HG02973 (cell line): ENCODE data around the gene ATMIN.

ENCODE experiments used
- ATAC-seq: cut with Tn5 transposase; IDR thresholded peaks from one replicate; pipeline ENCODE4 v1.9.1; 2021; ENCODE audit warnings: moderate library complexity; ENCODE audit not compliant: unreplicated experiment

ATMIN gene

GRCh38 chr16:81061871-81062608, 26.4 kb downstream of the ATMIN start:
- no peak for ATAC-seq

GRCh38 chr16:81066681-81067080, 31.0 kb downstream of the ATMIN start:
- ATAC-seq = no peak

GRCh38 chr16:81067166-81067565, 31.5 kb downstream of the ATMIN start:
- ATAC-seq = no peak

- no peak for ATAC-seq
These were observed 33.4 kb downstream of the ATMIN start for GRCh38 chr16:81069063-81069462.

- ATAC-seq = no peak
These were observed 35.3 kb downstream of the ATMIN start for GRCh38 chr16:81070979-81071378.

- no peak for ATAC-seq
These were observed 36.2 kb downstream of the ATMIN start for GRCh38 chr16:81071805-81072204.

- ATAC-seq = no peak
These were observed 38.1 kb downstream of the ATMIN start for GRCh38 chr16:81073560-81074330.

- peak; percentile 69 for ATAC-seq
These were observed 41.0 kb downstream of the ATMIN start for GRCh38 chr16:81076566-81077075.

- ATAC-seq = peak; percentile 95
These were observed 41.7 kb downstream of the ATMIN start, which contains the start of gene C16orf46 for GRCh38 chr16:81077076-81077940. Gene C16orf46 (minus strand): TSS chr16:81077238. CDS start chr16:81063955, 13,283 bp downstream.

GRCh38 chr16:81080233-81080632, 44.6 kb downstream of the ATMIN start:
- no peak for ATAC-seq

- no peak for ATAC-seq
These were observed 45.4 kb downstream of the ATMIN start for GRCh38 chr16:81081014-81081413.

- no peak for ATAC-seq
These were observed 53.2 kb downstream of the ATMIN start for GRCh38 chr16:81088836-81089235.

GRCh38 chr16:81094771-81095251, 59.2 kb downstream of the ATMIN start:
- ATAC-seq = no peak

- ATAC-seq = peak; percentile 18
These were observed 60.0 kb downstream of the ATMIN start for GRCh38 chr16:81095653-81095952.

GRCh38 chr16:81095953-81096714, 60.5 kb downstream of the ATMIN start, which contains the start of gene GCSH:
Gene GCSH (minus strand): TSS chr16:81096395. CDS start chr16:81096278, 117 bp downstream.
- peak; percentile 97 for ATAC-seq

GRCh38 chr16:81096715-81097208, 61.1 kb downstream of the ATMIN start:
- no peak for ATAC-seq
